Stimulated activated CD8-positive, alpha-beta memory T cell treated with anti-CD3 and anti-CD28 coated beads, Interleukin-12 subunit alpha, Interleukin-12 subunit beta, amount 100 ng/mL, for 1 hour (primary cell): ENCODE results near the gene VANGL2.

ENCODE experiments used
- DNase-seq: peaks from one replicate; pipeline ENCODE4 v3.0.0-alpha.2; 2020; ENCODE audit warnings: low read depth

The VANGL2 gene

GRCh38 chr1:160400223-160400645, at the start of gene VANGL2:
VANGL2 (plus strand) TSS chr1:160400564; CDS start chr1:160415838, 15,274 bp downstream.
- DNase-seq = no peak

GRCh38 chr1:160351629-160352028, 48.7 kb upstream of the VANGL2 start:
- DNase-seq = no peak

- DNase-seq = no peak
Observed at GRCh38 chr1:160352555-160352954, 47.8 kb upstream of the VANGL2 start.

- no peak for DNase-seq
Observed at GRCh38 chr1:160353223-160353622, 47.1 kb upstream of the VANGL2 start.

GRCh38 chr1:160354388-160354985, 45.9 kb upstream of the VANGL2 start:
- no peak for DNase-seq

- DNase-seq = no peak
Observed at GRCh38 chr1:160357286-160358002, 42.9 kb upstream of the VANGL2 start.

GRCh38 chr1:160358073-160358472, 42.3 kb upstream of the VANGL2 start:
- DNase-seq = no peak

- DNase-seq = no peak
Observed at GRCh38 chr1:160359559-160360226, 40.7 kb upstream of the VANGL2 start.

- no peak for DNase-seq
Observed at GRCh38 chr1:160360227-160360695, 40.1 kb upstream of the VANGL2 start.

- DNase-seq = no peak
Observed at GRCh38 chr1:160361199-160361598, 39.2 kb upstream of the VANGL2 start.

- no peak for DNase-seq
Observed at GRCh38 chr1:160361814-160362167, 38.6 kb upstream of the VANGL2 start.

GRCh38 chr1:160362168-160362957, 38.0 kb upstream of the VANGL2 start:
- no peak for DNase-seq

GRCh38 chr1:160363010-160363409, 37.4 kb upstream of the VANGL2 start:
- no peak for DNase-seq

- DNase-seq = no peak
Observed at GRCh38 chr1:160363951-160364735, 36.2 kb upstream of the VANGL2 start.

- DNase-seq = no peak
Observed at GRCh38 chr1:160365325-160365724, 35.0 kb upstream of the VANGL2 start.

- no peak for DNase-seq
Observed at GRCh38 chr1:160366731-160367515, 33.4 kb upstream of the VANGL2 start, which contains the start of gene NHLH1. NHLH1 (plus strand) TSS chr1:160367071; CDS start chr1:160370732, 3,661 bp downstream.

GRCh38 chr1:160367516-160367900, 32.9 kb upstream of the VANGL2 start:
- no peak for DNase-seq

GRCh38 chr1:160367934-160368923, 32.1 kb upstream of the VANGL2 start:
- no peak for DNase-seq

GRCh38 chr1:160369087-160369486, 31.3 kb upstream of the VANGL2 start:
- DNase-seq = no peak
